OCI-LY3 (cell line): ENCODE data around the gene TMEM231.

ENCODE experiments used
- EZH2phosphoT487 ChIP-seq: fragments of 200-600 bp; shearing (Covaris generic); IDR thresholded peaks from 2 replicates; pipeline ENCODE4 v1.6.1; 2018; ENCODE audit warnings: antibody characterized with exemption, mixed run types, low read depth
- TF ChIP-seq, protein P1 (sequence below): fragments of 200-600, 300-600 bp; sonication (generic); IDR thresholded peaks from 2 replicates; pipeline ENCODE4 v1.5.1; 2014; ENCODE audit warnings: antibody characterized with exemption, low read length, low read depth

DNA sequence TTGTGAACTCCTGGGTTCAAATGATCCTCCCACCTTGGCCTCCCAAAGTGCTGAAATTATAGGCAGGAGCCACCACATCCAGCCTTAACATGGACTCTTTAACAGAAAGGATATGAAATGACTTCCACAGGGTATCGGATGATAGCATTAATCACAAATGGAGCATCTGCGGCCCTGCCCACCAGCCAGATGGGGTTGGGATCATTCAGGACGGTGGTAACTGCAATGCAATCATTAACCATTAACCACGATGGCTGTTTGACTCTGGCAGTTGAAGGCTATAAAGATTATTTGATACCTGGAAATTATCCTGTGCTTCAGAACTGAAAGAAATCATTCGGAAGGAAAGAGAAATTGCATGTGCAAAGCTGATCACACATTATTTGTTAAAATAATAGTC lies 14.8 kb downstream of the TMEM231 start:
- no peak for TF ChIP-seq EZH2phosphoT487
- TF ChIP-seq, protein P1, sequence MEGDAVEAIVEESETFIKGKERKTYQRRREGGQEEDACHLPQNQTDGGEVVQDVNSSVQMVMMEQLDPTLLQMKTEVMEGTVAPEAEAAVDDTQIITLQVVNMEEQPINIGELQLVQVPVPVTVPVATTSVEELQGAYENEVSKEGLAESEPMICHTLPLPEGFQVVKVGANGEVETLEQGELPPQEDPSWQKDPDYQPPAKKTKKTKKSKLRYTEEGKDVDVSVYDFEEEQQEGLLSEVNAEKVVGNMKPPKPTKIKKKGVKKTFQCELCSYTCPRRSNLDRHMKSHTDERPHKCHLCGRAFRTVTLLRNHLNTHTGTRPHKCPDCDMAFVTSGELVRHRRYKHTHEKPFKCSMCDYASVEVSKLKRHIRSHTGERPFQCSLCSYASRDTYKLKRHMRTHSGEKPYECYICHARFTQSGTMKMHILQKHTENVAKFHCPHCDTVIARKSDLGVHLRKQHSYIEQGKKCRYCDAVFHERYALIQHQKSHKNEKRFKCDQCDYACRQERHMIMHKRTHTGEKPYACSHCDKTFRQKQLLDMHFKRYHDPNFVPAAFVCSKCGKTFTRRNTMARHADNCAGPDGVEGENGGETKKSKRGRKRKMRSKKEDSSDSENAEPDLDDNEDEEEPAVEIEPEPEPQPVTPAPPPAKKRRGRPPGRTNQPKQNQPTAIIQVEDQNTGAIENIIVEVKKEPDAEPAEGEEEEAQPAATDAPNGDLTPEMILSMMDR, result no peak
